ENCODE measurements around the gene TEX22. TPM values are rescaled to one million over a fixed set of nuclear protein-coding genes. Genes with fewer than 3 reads are reported as not detected.

Gene TEX22
- total RNA-seq, 1 donor from 2014 or later: 3.2 TPM

- peaks cover 58% of the 10 kb centered on the region for H3K36me3 ChIP-seq
Observed at GRCh38 chr14:105460616-105461015, 62.3 kb downstream of the TEX22 start.

GRCh38 chr14:105461903-105462302 is 63.6 kb downstream of the TEX22 start:
- no peak for TF ChIP-seq CTCF (IDR thresholded peaks at IDR 0.05)
- H3K36me3 ChIP-seq: peaks cover 48% of the 10 kb centered on the region
- no peaks in the 10 kb centered on the region for H3K4me1 ChIP-seq
- no peak for ATAC-seq
- intact Hi-C loops (cut with DNase I): no loop called here
- no peak for DNase-seq
- H3K4me3 ChIP-seq: no peak overlapping the region
- H3K9me3 ChIP-seq: no peaks in the 10 kb centered on the region
- no peak overlapping the region for H3K27ac ChIP-seq
- no peaks in the 10 kb centered on the region for H3K27me3 ChIP-seq

More at GRCh38 chr14:105460616-105461015, 62.3 kb downstream of the TEX22 start:
- Histone ChIP-seq H3K27me3 (no peaks in the 10 kb centered on the region), H3K9me3 (no peaks in the 10 kb centered on the region), H3K4me3 (no peak overlapping the region), H3K4me1 (no peaks in the 10 kb centered on the region), H3K27ac (no peak overlapping the region)
- DNase-seq (no peak), ATAC-seq (no peak)
- TF ChIP-seq CTCF (IDR thresholded peaks at IDR 0.05): no peak
- intact Hi-C loops (cut with DNase I): no loop called here

Other genes starting within 250 kb of the TEX22 start
- 31.2 TPM for gene JAG2, start 229.8 kb upstream of the TEX22 start, total RNA-seq
- 59.1 TPM for gene NUDT14, start 217.2 kb upstream of the TEX22 start, total RNA-seq
- gene BTBD6, start 150.0 kb upstream of the TEX22 start, total RNA-seq: 51.3 TPM
- gene BRF1, start 97.5 kb upstream of the TEX22 start, total RNA-seq: 31.2 TPM
- 86.6 TPM for gene PACS2, start 83.8 kb upstream of the TEX22 start, total RNA-seq
- 74.8 TPM for gene MTA1, start 21.3 kb downstream of the TEX22 start, total RNA-seq
- gene CRIP2, start 76.3 kb downstream of the TEX22 start, total RNA-seq: 191 TPM
- 96.2 TPM for gene CRIP1, start 88.3 kb downstream of the TEX22 start, total RNA-seq
- 7.9 TPM for gene TEDC1, start 92.7 kb downstream of the TEX22 start, total RNA-seq
- gene TMEM121, start 128.0 kb downstream of the TEX22 start, total RNA-seq: 1.5 TPM